LNCaP clone FGC (cell line): ENCODE data around the gene REV3L.

Experiments used
- DNase-seq: peaks from one replicate; pipeline ENCODE4 v3.0.0-alpha.2; 2011; ENCODE audit warnings: low read depth
- H3K4me3 ChIP-seq: 2 replicates; pipeline ENCODE4 v1.5.1; 2011; ENCODE audit warnings: mild to moderate bottlenecking, low read depth, low read length, control low read depth
- CTCF ChIP-seq: IDR thresholded peaks from 2 replicates; pipeline ENCODE4 v1.5.1; 2012; ENCODE audit warnings: mild to moderate bottlenecking; ENCODE audit not compliant: control insufficient read depth, insufficient read depth; ENCODE audit errors: extremely low read depth

REV3L gene

GRCh38 chr6:111474771-111475170, 8.2 kb downstream of the REV3L start:
- no peak for DNase-seq
- TF ChIP-seq CTCF = no peak
- no peak overlapping the region for H3K4me3 ChIP-seq

- H3K4me3 ChIP-seq = no peak overlapping the region
- TF ChIP-seq CTCF = no peak
- DNase-seq = no peak
Observed at GRCh38 chr6:111474106-111474505, 8.9 kb downstream of the REV3L start.

GRCh38 chr6:111472933-111473435, 10.0 kb downstream of the REV3L start:
- no peak for TF ChIP-seq CTCF
- no peak for DNase-seq
- H3K4me3 ChIP-seq = no peak overlapping the region

DNA sequence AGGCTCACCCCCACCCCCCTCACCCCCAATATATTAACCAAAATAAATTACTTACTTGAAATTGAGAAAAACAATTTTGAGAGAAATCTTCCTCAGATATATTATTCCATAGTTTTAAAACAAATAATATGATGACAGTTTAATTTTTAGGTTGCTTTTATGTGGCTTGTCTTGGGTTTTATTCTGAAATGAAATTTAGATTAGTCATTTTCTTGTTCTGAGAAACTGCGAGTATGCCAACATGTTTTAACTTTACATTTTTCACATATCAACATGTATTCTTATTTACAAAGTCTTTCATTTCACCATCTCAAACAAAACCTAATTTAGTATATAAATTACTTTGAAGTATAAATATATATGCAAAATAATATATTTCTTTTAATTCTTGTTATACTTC, 11.1 kb downstream of the REV3L start:
- no peak overlapping the region for H3K4me3 ChIP-seq
- TF ChIP-seq CTCF = no peak
- no peak for DNase-seq

DNA sequence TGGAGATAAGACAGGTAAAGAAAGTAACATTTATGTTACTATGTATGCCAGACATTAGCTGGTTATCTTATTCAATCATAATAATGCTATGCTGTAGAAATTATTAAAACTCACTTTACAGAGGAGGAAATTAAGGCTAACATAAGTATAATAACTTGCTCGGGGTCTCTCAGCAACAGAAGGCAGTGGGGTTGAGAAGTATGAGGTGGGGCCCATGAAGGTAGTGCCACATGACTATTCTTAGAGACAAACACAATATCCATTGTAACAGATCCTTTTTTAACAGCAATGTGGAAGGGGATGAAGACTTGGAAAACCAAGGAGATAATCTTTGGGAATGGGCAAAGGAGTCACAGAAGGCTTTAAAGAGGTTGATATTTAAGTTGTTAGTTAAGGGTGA, 11.5 kb downstream of the REV3L start:
- no peak overlapping the region for H3K4me3 ChIP-seq
- no peak for TF ChIP-seq CTCF
- no peak for DNase-seq

DNA sequence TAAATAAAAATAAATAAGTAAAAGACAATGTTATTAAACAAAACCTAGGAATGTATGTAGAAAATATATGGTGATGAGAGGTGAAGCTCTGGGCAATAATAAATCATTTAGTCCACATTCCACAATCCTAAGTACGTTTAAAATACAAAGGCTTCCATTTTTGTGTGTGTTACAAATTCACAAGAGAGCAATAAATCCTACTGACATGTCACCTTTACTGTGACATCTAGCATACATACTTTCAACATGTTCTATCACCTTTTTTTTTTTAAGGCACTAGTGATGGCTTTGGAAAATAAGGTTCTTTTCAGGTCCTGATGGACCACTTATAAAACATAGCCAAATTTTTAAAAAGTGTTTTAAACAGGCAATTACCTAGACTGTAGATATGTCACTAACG, 12.0 kb downstream of the REV3L start:
- TF ChIP-seq CTCF = no peak
- DNase-seq = no peak
- H3K4me3 ChIP-seq = no peak overlapping the region

- DNase-seq = no peak
- no peak for TF ChIP-seq CTCF
- H3K4me3 ChIP-seq = no peak overlapping the region
Observed at GRCh38 chr6:111469543-111469942, 13.5 kb downstream of the REV3L start.
